Measurements from ENCODE around the gene GYS1.
"Not testable (repeated sequence)": the region's sequence is repeated elsewhere in the genome, so short reads cannot be mapped to it uniquely, and the experiment has no call there.

GYS1 gene

GRCh38 chr19:48993175-48994034 is at the start of gene GYS1, which contains the start of gene RUVBL2:
TSS of gene GYS1 (minus strand) at chr19:48993309. CDS start at chr19:48993112, 197 bp downstream.
TSS of gene RUVBL2 (plus strand) at chr19:48993887. CDS start at chr19:48993912, 25 bp downstream.
- peak; percentile 100 for DNase-seq

GRCh38 chr19:49042666-49043065 is 49.6 kb upstream of the GYS1 start:
- not testable (repeated sequence) for DNase-seq

- DNase-seq: no peak
Observed at GRCh38 chr19:49042177-49042576, 49.1 kb upstream of the GYS1 start.

GRCh38 chr19:49039736-49040135 is 46.6 kb upstream of the GYS1 start:
- not testable (repeated sequence) for DNase-seq

- DNase-seq: not testable (repeated sequence)
Observed at GRCh38 chr19:49038557-49039276, 45.6 kb upstream of the GYS1 start.

GRCh38 chr19:49038111-49038510 is 45.0 kb upstream of the GYS1 start:
- not testable (repeated sequence) for DNase-seq

- not testable (repeated sequence) for DNase-seq
Observed at GRCh38 chr19:49036815-49037214, 43.7 kb upstream of the GYS1 start, which contains the start of gene CGB1. TSS of gene CGB1 (minus strand) at chr19:49036895. CDS start at chr19:49036711, 184 bp downstream.

- peak; percentile 64 for DNase-seq
Observed at GRCh38 chr19:49031642-49032301, 38.7 kb upstream of the GYS1 start, which contains the start of gene CGB2. TSS of gene CGB2 (plus strand) at chr19:49031890. CDS start at chr19:49032096, 206 bp downstream.

GRCh38 chr19:49030323-49030722 is 37.2 kb upstream of the GYS1 start:
- not testable (repeated sequence) for DNase-seq

- not testable (repeated sequence) for DNase-seq
Observed at GRCh38 chr19:49029749-49030148, 36.6 kb upstream of the GYS1 start.

GRCh38 chr19:49028686-49029085 is 35.6 kb upstream of the GYS1 start:
- DNase-seq: not testable (repeated sequence)

- not testable (repeated sequence) for DNase-seq
Observed at GRCh38 chr19:49025599-49025998, 32.5 kb upstream of the GYS1 start.

GRCh38 chr19:49025088-49025487 is 32.0 kb upstream of the GYS1 start:
- DNase-seq: not testable (repeated sequence)

- DNase-seq: not testable (repeated sequence)
Observed at GRCh38 chr19:49024233-49024632, 31.1 kb upstream of the GYS1 start, which contains the start of gene CGB3. TSS of gene CGB3 (minus strand) at chr19:49024333. CDS start at chr19:49023971, 362 bp downstream.

- no peak for DNase-seq
Observed at GRCh38 chr19:49022116-49022515, 29.0 kb upstream of the GYS1 start.

- no peak for DNase-seq
Observed at GRCh38 chr19:49020931-49021895, 28.1 kb upstream of the GYS1 start.

- no peak for DNase-seq
Observed at GRCh38 chr19:49020342-49020741, 27.2 kb upstream of the GYS1 start.

- peak; percentile 68 for DNase-seq
Observed at GRCh38 chr19:49019242-49019932, 26.3 kb upstream of the GYS1 start.

GRCh38 chr19:49018388-49019241 is 25.5 kb upstream of the GYS1 start:
- not testable (repeated sequence) for DNase-seq

Data from CD4-positive, alpha-beta T cell treated with Interleukin-15 for 1 hour (primary cell).